ENCODE results near the gene ANP32A.

ANP32A gene

GRCh38 chr15:68819495-68820294 lies 1.0 kb downstream of the ANP32A start:
- DNase-seq (ENCODE audit: low spot score) = peak; percentile 77

GRCh38 chr15:68818769-68819494 lies 1.8 kb downstream of the ANP32A start:
- DNase-seq (ENCODE audit: low spot score) = peak; percentile 79

- DNase-seq (ENCODE audit: low spot score) = peak; percentile 76
Observed at GRCh38 chr15:68818066-68818768, 2.5 kb downstream of the ANP32A start.

GRCh38 chr15:68817304-68818065 lies 3.2 kb downstream of the ANP32A start:
- DNase-seq (ENCODE audit: low spot score) = peak; percentile 69

GRCh38 chr15:68816795-68817303 lies 3.8 kb downstream of the ANP32A start:
- DNase-seq (ENCODE audit: low spot score) = peak; percentile 58

- no peak for DNase-seq (ENCODE audit: low spot score)
Observed at GRCh38 chr15:68816158-68816557, 4.5 kb downstream of the ANP32A start.

GRCh38 chr15:68815598-68815997 lies 5.1 kb downstream of the ANP32A start:
- no peak for DNase-seq (ENCODE audit: low spot score)

GRCh38 chr15:68814596-68814995 lies 6.1 kb downstream of the ANP32A start:
- DNase-seq (ENCODE audit: low spot score) = no peak

- DNase-seq (ENCODE audit: low spot score) = no peak
Observed at GRCh38 chr15:68812597-68813431, 7.9 kb downstream of the ANP32A start.

GRCh38 chr15:68812069-68812468 lies 8.6 kb downstream of the ANP32A start:
- DNase-seq (ENCODE audit: low spot score) = no peak

GRCh38 chr15:68809517-68809916 lies 11.2 kb downstream of the ANP32A start:
- no peak for DNase-seq (ENCODE audit: low spot score)

- DNase-seq (ENCODE audit: low spot score) = no peak
Observed at GRCh38 chr15:68808770-68809169, 11.9 kb downstream of the ANP32A start.

- no peak for DNase-seq (ENCODE audit: low spot score)
Observed at GRCh38 chr15:68808091-68808490, 12.6 kb downstream of the ANP32A start.

GRCh38 chr15:68807249-68807648 lies 13.4 kb downstream of the ANP32A start:
- no peak for DNase-seq (ENCODE audit: low spot score)

GRCh38 chr15:68806220-68807060 lies 14.3 kb downstream of the ANP32A start:
- DNase-seq (ENCODE audit: low spot score) = peak; percentile 92

GRCh38 chr15:68802373-68802772 lies 18.3 kb downstream of the ANP32A start:
- no peak for DNase-seq (ENCODE audit: low spot score)

- DNase-seq (ENCODE audit: low spot score) = no peak
Observed at GRCh38 chr15:68801572-68802148, 19.0 kb downstream of the ANP32A start.

- no peak for DNase-seq (ENCODE audit: low spot score)
Observed at GRCh38 chr15:68800875-68801274, 19.8 kb downstream of the ANP32A start.

GRCh38 chr15:68798346-68799094 lies 22.2 kb downstream of the ANP32A start:
- DNase-seq (ENCODE audit: low spot score) = no peak
